ENCODE measurements around the gene RFNG.

RFNG gene

GRCh38 chr17:82077617-82078358 lies 26.2 kb upstream of the RFNG start:
- no peak for DNase-seq (ENCODE audit: low read depth)

- DNase-seq (ENCODE audit: low read depth): no peak
Observed at GRCh38 chr17:82076785-82077591, 25.4 kb upstream of the RFNG start.

GRCh38 chr17:82076018-82076784 lies 24.6 kb upstream of the RFNG start:
- DNase-seq (ENCODE audit: low read depth): no peak

GRCh38 chr17:82073446-82073845 lies 21.8 kb upstream of the RFNG start:
- DNase-seq (ENCODE audit: low read depth): no peak

- no peak for DNase-seq (ENCODE audit: low read depth)
Observed at GRCh38 chr17:82072827-82073226, 21.2 kb upstream of the RFNG start.

- no peak for DNase-seq (ENCODE audit: low read depth)
Observed at GRCh38 chr17:82070611-82071010, 19.0 kb upstream of the RFNG start.

- DNase-seq (ENCODE audit: low read depth): peak; percentile 30
Observed at GRCh38 chr17:82065638-82066303, 14.2 kb upstream of the RFNG start, which contains the start of gene DUS1L. DUS1L (minus strand) TSS chr17:82065804; CDS start chr17:82065059, 745 bp downstream.

- no peak for DNase-seq (ENCODE audit: low read depth)
Observed at GRCh38 chr17:82065193-82065637, 13.6 kb upstream of the RFNG start.

- no peak for DNase-seq (ENCODE audit: low read depth)
Observed at GRCh38 chr17:82064433-82065192, 13.0 kb upstream of the RFNG start.

- DNase-seq (ENCODE audit: low read depth): no peak
Observed at GRCh38 chr17:82063424-82064415, 12.1 kb upstream of the RFNG start.

- DNase-seq (ENCODE audit: low read depth): no peak
Observed at GRCh38 chr17:82062984-82063368, 11.4 kb upstream of the RFNG start.

GRCh38 chr17:82062076-82062983 lies 10.7 kb upstream of the RFNG start:
- no peak for DNase-seq (ENCODE audit: low read depth)

GRCh38 chr17:82061047-82061925 lies 9.7 kb upstream of the RFNG start:
- no peak for DNase-seq (ENCODE audit: low read depth)

- no peak for DNase-seq (ENCODE audit: low read depth)
Observed at GRCh38 chr17:82060614-82061013, 9.0 kb upstream of the RFNG start.

GRCh38 chr17:82060001-82060380 lies 8.4 kb upstream of the RFNG start:
- DNase-seq (ENCODE audit: low read depth): no peak

GRCh38 chr17:82059272-82060000 lies 7.8 kb upstream of the RFNG start:
- no peak for DNase-seq (ENCODE audit: low read depth)

- no peak for DNase-seq (ENCODE audit: low read depth)
Observed at GRCh38 chr17:82058855-82059249, 7.2 kb upstream of the RFNG start.
